22Rv1 (cell line): Measurements from ENCODE around the gene RNF152.

Experiments
- H3K27ac ChIP-seq: fragments of 450-650 bp; 2 replicates; pipeline ENCODE4 v1.5.1; 2017
- CTCF ChIP-seq: fragments of 450-650 bp; IDR thresholded peaks from 2 replicates; pipeline ENCODE4 v1.5.1; 2017; ENCODE audit warnings: mild to moderate bottlenecking
- ZFX ChIP-seq: fragments of 450-650 bp; IDR thresholded peaks from 2 replicates; pipeline ENCODE4 v1.6.1; 2017; ENCODE audit warnings: antibody characterized with exemption, borderline replicate concordance

RNF152 gene

DNA sequence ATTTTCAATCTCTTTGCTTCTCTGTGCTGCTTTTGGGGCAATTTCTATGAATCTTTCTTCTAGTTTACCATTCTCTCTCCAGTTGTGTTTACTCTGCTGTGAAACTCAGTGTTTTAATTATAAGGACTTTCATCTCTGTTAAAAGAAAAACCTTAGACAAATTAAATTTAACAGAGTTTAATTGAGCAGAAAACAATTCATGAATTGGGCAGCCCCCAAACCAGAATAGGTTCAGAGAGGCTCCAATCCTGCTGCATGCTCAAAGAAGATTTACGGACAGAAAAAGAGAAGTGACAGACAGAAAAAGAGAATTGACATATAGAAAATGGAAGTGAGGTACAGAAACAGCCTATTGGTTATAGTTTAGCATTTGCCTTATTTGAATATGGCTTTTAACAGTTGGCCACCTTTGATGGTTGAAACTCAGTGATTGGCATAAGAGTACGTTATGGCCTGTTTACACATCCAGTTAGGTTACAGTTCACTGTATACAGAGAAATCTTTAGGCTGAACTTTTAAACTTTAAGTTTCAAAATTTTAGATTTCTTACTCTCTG, 120.4 kb downstream of the RNF152 start:
- no peak for TF ChIP-seq ZFX
- TF ChIP-seq CTCF, result no peak
- no peak overlapping the region for H3K27ac ChIP-seq

DNA sequence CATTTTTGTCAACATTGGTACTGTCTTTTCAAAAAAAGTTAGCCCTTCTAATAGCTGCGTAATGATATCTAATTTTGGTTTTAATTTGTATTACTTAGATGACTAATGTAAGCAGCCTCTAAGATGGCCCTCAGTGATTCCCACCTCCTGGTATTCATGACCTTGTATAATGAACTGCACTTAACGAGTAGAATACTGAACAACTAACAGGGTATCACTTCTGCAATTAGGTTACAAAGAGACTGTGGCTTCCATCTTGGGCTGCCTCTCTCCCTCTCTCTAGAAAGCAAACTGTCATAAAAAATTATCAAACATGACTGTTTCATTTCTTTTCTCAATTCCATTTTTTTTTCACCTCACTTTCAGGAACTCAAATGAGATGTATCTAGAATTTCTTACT, 120.9 kb downstream of the RNF152 start:
- no peak overlapping the region for H3K27ac ChIP-seq
- no peak for TF ChIP-seq CTCF
- TF ChIP-seq ZFX, result no peak

GRCh38 chr18:61770279-61770678, 122.5 kb downstream of the RNF152 start:
- TF ChIP-seq CTCF (no peak), ZFX (no peak)
- H3K27ac ChIP-seq, result no peak overlapping the region

DNA sequence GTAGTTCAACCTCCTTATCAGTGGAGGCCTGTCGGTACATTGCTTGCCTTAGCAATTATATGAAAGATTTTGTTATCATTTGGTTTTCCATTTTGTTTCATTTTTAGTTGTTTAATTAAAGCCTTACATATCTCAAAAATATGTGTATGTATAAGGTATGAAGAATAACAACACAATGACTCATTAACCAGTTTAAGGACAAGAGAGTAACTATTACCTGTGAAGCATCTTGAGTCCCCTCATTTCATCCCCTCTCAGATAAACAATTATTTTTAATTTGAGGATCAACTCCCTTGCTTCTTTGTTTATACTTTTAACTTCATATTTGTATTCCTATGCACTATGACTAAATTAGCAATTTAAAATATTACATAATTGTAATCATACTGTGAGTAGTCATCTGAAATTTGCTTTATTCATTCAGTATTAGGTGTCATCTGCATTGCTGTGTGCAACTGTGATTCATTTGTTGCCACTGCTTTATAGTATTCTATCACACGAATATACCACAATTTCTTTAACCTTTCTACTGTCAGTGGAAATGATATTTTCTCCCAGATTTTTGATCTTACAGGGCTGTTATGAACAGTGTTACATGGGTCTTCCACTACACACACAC, 126.4 kb downstream of the RNF152 start:
- H3K27ac ChIP-seq, result no peak overlapping the region
- TF ChIP-seq ZFX, result no peak
- TF ChIP-seq CTCF, result no peak

DNA sequence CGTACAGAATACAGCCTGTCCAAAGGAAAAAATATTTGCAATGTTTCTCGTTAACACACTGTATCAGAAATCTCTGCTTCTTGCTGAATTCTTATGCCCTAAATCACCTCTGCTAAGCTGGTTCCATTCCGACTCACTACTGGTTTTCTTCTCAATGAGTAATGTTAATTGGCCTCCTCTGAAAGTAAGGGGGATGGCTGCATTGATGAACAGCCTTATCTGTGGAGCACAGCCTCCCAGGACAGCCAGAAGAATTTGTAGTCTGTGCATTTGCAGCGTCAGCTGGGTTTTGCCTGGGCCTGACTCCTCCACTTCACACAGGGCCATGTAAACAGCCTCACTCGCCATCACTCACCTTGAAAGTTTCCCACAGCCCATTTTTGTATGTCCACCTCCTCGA, 127.7 kb downstream of the RNF152 start:
- H3K27ac ChIP-seq, result no peak overlapping the region
- TF ChIP-seq ZFX (no peak), CTCF (no peak)

DNA sequence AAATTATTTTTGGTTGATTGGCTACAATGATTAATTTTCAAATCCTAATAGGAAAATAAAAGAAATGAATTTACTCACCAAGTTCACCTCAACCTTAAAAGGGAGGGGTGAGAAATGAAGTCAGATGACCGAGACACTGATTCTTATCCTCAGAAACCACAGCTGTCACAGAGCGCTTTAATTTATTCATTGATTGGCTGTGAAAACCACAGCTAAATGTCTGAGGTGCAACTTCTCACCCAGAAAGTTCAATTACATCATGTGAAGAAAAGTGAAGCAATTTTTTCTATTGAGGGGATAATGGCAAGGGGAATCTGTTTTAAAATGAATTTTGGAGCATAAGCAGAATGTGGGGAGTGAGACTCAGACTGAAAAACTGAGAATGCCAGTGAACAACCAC, 128.4 kb downstream of the RNF152 start:
- no peak for TF ChIP-seq CTCF
- TF ChIP-seq ZFX, result no peak
- no peak overlapping the region for H3K27ac ChIP-seq

DNA sequence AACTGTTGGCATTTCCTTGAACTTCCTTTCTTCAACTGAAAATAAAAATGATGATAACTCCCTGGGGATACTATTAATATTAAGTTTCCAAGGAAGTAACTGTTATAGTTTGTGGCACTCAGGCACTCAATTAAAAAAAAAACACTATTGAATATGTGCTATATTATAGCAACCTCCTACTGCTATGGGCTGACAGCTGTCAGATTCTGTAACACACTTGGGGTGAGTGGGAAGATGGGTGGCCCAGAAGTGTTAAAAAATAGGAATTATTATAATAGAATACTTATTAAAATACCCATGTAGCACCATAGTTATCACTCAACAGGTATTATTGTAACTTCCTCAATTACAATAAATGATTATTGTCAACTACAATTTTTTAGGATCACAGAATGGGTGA, 130.9 kb downstream of the RNF152 start:
- H3K27ac ChIP-seq, result no peak overlapping the region
- TF ChIP-seq ZFX (no peak), CTCF (no peak)
